Smooth muscle cell (in vitro differentiated cells): ENCODE results near the gene B3GNT9. TPM values are rescaled to one million over a fixed set of nuclear protein-coding genes. Genes with fewer than 3 reads are reported as not detected.
A peak's percentile ranks its signal among the peaks of the same experiment; 100 is the strongest.

Experiments
- DNase-seq: peaks from one replicate; lab custom pipeline; 2025; ENCODE audit not compliant: unreplicated experiment; lab: John Stamatoyannopoulos, UW
- H2AFZ ChIP-seq: fragments of 200-600 bp; sonication (generic); 2 replicates; pipeline ENCODE4 v1.6.0; 2016; ENCODE audit warnings: antibody characterized with exemption, low read depth, mild to moderate bottlenecking
- H3F3A ChIP-seq: fragments of 200-600 bp; sonication (generic); 2 replicates; pipeline ENCODE4 v1.6.0; 2017; ENCODE audit warnings: antibody characterized with exemption, low read depth
- H3K27ac ChIP-seq: fragments of 200-600 bp; sonication (generic); 2 replicates; pipeline ENCODE4 v1.5.1; 2016; ENCODE audit warnings: low read depth, mild to moderate bottlenecking
- H3K27me3 ChIP-seq: fragments of 200-600 bp; sonication (generic); 2 replicates; pipeline ENCODE4 v1.6.1; 2016; ENCODE audit warnings: low read depth, mild to moderate bottlenecking
- H3K36me3 ChIP-seq: fragments of 200-600 bp; sonication (generic); 2 replicates; pipeline ENCODE4 v1.5.1; 2016; ENCODE audit warnings: low read depth
- H3K4me1 ChIP-seq: fragments of 200-600 bp; sonication (generic); 2 replicates; pipeline ENCODE4 v1.5.1; 2016; ENCODE audit warnings: low read depth
- H3K4me2 ChIP-seq: fragments of 200-600 bp; sonication (generic); 2 replicates; pipeline ENCODE4 v1.6.0; 2016; ENCODE audit warnings: mild to moderate bottlenecking
- H3K4me3 ChIP-seq: fragments of 200-600 bp; sonication (generic); 2 replicates; pipeline ENCODE4 v1.5.1; 2016; ENCODE audit warnings: mild to moderate bottlenecking
- H3K79me2 ChIP-seq: fragments of 200-600 bp; sonication (generic); 2 replicates; pipeline ENCODE4 v1.6.0; 2016; ENCODE audit warnings: low read depth, mild to moderate bottlenecking
- H3K9ac ChIP-seq: fragments of 200-600 bp; sonication (generic); 2 replicates; pipeline ENCODE4 v1.6.0; 2016; ENCODE audit warnings: low read depth
- H3K9me3 ChIP-seq: fragments of 200-600 bp; sonication (generic); replicated peaks from 2 replicates; pipeline ENCODE4 v1.5.1; 2016; ENCODE audit warnings: low read depth
- H4K20me1 ChIP-seq: fragments of 200-600 bp; sonication (generic); 2 replicates; pipeline ENCODE4 v1.6.0; 2016; ENCODE audit warnings: low read depth
- CTCF ChIP-seq: fragments of 200-600 bp; sonication (generic); IDR thresholded peaks from 2 replicates; pipeline ENCODE4 v1.5.1; 2017; ENCODE audit warnings: borderline replicate concordance, mild to moderate bottlenecking, antibody characterized with exemption; ENCODE audit not compliant: insufficient read depth, poor library complexity, severe bottlenecking
- WGBS: methylation state at CpG from one replicate; pipeline ENCODE4 v1.1.7; 2016; ENCODE audit warnings: low lambda C conversion rate; 5-methylcytosine and 5-hydroxymethylcytosine counted together
- polyA plus RNA-seq: library from polyadenylated mRNA; unstranded; fragments of >200 nt; fragmentation: Nextera tagmentation; extraction: Ambion mirVana; gene quantifications from 2 replicates; pipeline ENCODE4 v1.2.1, GENCODE V29; 2016
- total RNA-seq: library from RNA; depleted of rRNA; stranded (reverse); fragments of >200 nt; gene quantifications from 2 replicates; pipeline ENCODE4 v1.2.3, GENCODE V29; 2014

The B3GNT9 gene
- total and polyA plus RNA-seq, 2 experiments from 2014 or later = 29.9 to 39.3 TPM

- H3K4me2 ChIP-seq = peak within 1 kb of the TSS; percentile 87
- no peaks in the 10 kb centered on the region for H3K79me2 ChIP-seq
- H3F3A ChIP-seq = peaks cover 7% of the 10 kb centered on the region
- under 1% methylated on average over 29 of the region's 50 CpGs for WGBS
- H3K4me3 ChIP-seq = peak within 1 kb of the TSS; percentile 55
- peak within 1 kb of the TSS; percentile 72 for H3K27ac ChIP-seq
- H3K9me3 ChIP-seq = no peaks in the 10 kb centered on the region
- peak within 1 kb of the TSS; percentile 83 for H3K9ac ChIP-seq
- H2AFZ ChIP-seq = peak within 1 kb of the TSS; percentile 20
- peaks cover 22% of the 10 kb centered on the region for H3K27me3 ChIP-seq
- TF ChIP-seq CTCF = no peak
- DNase-seq = peak; percentile 93
- peaks cover 24% of the 10 kb centered on the region for H3K4me1 ChIP-seq
- H4K20me1 ChIP-seq = peaks cover 9% of the 10 kb centered on the region
- no peaks in the 10 kb centered on the region for H3K36me3 ChIP-seq
Observed at GRCh38 chr16:67170168-67170948, 19.6 kb upstream of the B3GNT9 start, which contains the start of gene NOL3. TSS of gene NOL3 (plus strand) at chr16:67170538.

GRCh38 chr16:67169642-67170167, 18.9 kb upstream of the B3GNT9 start:
- H4K20me1 ChIP-seq = peaks cover 2% of the 10 kb centered on the region
- peak overlapping the region; percentile 55 for H3K4me3 ChIP-seq
- peaks cover 7% of the 10 kb centered on the region for H3F3A ChIP-seq
- H3K27ac ChIP-seq = peak overlapping the region; percentile 19
- H3K9me3 ChIP-seq = no peaks in the 10 kb centered on the region
- peak; percentile 52 for TF ChIP-seq CTCF
- WGBS = 5% methylated on average over 24 of the region's 24 CpGs
- H3K4me2 ChIP-seq = peak overlapping the region; percentile 87
- peaks cover 29% of the 10 kb centered on the region for H3K27me3 ChIP-seq
- H3K4me1 ChIP-seq = peaks cover 24% of the 10 kb centered on the region
- no peak for DNase-seq
- H2AFZ ChIP-seq = no peak overlapping the region
- H3K36me3 ChIP-seq = no peaks in the 10 kb centered on the region
- H3K9ac ChIP-seq = no peak overlapping the region
- H3K79me2 ChIP-seq = no peaks in the 10 kb centered on the region

- Histone ChIP-seq H3K27ac (no peak overlapping the region), H3K9ac (no peak overlapping the region)
- 31% methylated on average over 9 of the region's 9 CpGs for WGBS
Observed at GRCh38 chr16:67169011-67169451, 18.2 kb upstream of the B3GNT9 start.

More at GRCh38 chr16:67169011-67169451, 18.2 kb upstream of the B3GNT9 start:
- no peaks in the 10 kb centered on the region for H3K79me2 ChIP-seq
- no peaks in the 10 kb centered on the region for H3K36me3 ChIP-seq
- no peaks in the 10 kb centered on the region for H3K9me3 ChIP-seq
- no peak overlapping the region for H3K4me3 ChIP-seq
- peaks cover 7% of the 10 kb centered on the region for H3F3A ChIP-seq
- peaks cover 3% of the 10 kb centered on the region for H4K20me1 ChIP-seq
- peaks cover 36% of the 10 kb centered on the region for H3K27me3 ChIP-seq
- no peak overlapping the region for H2AFZ ChIP-seq
- TF ChIP-seq CTCF = no peak
- DNase-seq = no peak
- peak overlapping the region; percentile 87 for H3K4me2 ChIP-seq
- H3K4me1 ChIP-seq = peaks cover 19% of the 10 kb centered on the region
